ENCODE results near the gene DBN1. TPM values are rescaled to one million over a fixed set of nuclear protein-coding genes. Genes with fewer than 3 reads are reported as not detected.

Gene DBN1
- total RNA-seq, 1 donor from 2014 or later, result 113 TPM

DNA sequence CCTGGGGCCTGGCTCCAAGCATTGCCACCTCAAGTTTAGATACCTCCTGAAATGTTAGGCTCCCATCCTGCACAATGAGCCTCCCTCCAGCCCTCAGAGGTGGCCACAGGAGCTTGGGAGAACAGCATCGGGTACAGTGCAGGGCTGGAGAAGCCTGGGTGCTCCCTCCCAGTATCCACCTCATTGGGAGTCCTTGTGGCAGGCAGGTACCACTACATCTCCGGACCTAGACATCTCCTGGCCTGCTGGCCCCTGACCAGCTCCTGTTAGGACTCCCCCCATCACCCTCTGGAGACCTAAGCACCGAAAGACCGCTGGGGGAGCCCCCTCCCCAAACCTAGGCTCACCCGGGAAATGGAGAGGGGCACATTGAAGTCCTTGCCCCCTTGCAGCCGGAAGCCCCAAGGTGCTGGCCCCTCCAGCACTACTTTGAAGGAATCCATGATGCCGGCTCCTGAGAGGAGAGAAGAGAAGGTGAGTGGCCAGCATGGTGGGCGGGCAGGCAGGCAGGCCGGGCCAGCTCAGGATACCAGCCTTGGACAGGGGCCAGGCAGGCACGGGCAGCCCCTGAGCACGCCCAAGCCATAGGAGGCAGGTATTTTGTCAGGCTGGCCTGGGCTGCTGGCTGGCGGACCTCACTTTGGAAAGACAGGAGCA lies 22.8 kb upstream of the DBN1 start:
- Mint-ChIP-seq H3K27ac (peak overlapping the region; percentile 99), H3K9me3 (no peaks in the 10 kb centered on the region), H3K36me3 (peaks cover 12% of the 10 kb centered on the region), H3K4me1 (peaks cover 56% of the 10 kb centered on the region), H3K4me3 (peak overlapping the region; percentile 88), H3K27me3 (ENCODE audit: insufficient read depth, low read depth) (peaks cover 20% of the 10 kb centered on the region)
- Histone ChIP-seq H4K20me1 (ENCODE audit: low read depth) (peaks cover 38% of the 10 kb centered on the region), H3K9me3 (ENCODE audit: low read depth) (no peaks in the 10 kb centered on the region), H3K4me1 (peaks cover 35% of the 10 kb centered on the region), H2AFZ (replicated peaks) (no peak overlapping the region), H3K27me3 (peaks cover 21% of the 10 kb centered on the region), H3K27ac (peak overlapping the region; percentile 81), H3F3A (ENCODE audit: low read depth) (peaks cover 46% of the 10 kb centered on the region), H3K79me2 (ENCODE audit: low read depth) (peaks cover 31% of the 10 kb centered on the region), H3K4me2 (peak overlapping the region; percentile 85), H3K4me3 (peak overlapping the region; percentile 57), H3K36me3 (no peaks in the 10 kb centered on the region), H3K9ac (peak overlapping the region; percentile 24)
- TF ChIP-seq, protein P1, sequence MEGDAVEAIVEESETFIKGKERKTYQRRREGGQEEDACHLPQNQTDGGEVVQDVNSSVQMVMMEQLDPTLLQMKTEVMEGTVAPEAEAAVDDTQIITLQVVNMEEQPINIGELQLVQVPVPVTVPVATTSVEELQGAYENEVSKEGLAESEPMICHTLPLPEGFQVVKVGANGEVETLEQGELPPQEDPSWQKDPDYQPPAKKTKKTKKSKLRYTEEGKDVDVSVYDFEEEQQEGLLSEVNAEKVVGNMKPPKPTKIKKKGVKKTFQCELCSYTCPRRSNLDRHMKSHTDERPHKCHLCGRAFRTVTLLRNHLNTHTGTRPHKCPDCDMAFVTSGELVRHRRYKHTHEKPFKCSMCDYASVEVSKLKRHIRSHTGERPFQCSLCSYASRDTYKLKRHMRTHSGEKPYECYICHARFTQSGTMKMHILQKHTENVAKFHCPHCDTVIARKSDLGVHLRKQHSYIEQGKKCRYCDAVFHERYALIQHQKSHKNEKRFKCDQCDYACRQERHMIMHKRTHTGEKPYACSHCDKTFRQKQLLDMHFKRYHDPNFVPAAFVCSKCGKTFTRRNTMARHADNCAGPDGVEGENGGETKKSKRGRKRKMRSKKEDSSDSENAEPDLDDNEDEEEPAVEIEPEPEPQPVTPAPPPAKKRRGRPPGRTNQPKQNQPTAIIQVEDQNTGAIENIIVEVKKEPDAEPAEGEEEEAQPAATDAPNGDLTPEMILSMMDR (IDR thresholded peaks at IDR 0.05), result peak; percentile 40
- no peak for TF ChIP-seq EZH2phosphoT487 (IDR thresholded peaks at IDR 0.05)
- peak; percentile 58 for DNase-seq (ENCODE audit: low spot score)

DNA sequence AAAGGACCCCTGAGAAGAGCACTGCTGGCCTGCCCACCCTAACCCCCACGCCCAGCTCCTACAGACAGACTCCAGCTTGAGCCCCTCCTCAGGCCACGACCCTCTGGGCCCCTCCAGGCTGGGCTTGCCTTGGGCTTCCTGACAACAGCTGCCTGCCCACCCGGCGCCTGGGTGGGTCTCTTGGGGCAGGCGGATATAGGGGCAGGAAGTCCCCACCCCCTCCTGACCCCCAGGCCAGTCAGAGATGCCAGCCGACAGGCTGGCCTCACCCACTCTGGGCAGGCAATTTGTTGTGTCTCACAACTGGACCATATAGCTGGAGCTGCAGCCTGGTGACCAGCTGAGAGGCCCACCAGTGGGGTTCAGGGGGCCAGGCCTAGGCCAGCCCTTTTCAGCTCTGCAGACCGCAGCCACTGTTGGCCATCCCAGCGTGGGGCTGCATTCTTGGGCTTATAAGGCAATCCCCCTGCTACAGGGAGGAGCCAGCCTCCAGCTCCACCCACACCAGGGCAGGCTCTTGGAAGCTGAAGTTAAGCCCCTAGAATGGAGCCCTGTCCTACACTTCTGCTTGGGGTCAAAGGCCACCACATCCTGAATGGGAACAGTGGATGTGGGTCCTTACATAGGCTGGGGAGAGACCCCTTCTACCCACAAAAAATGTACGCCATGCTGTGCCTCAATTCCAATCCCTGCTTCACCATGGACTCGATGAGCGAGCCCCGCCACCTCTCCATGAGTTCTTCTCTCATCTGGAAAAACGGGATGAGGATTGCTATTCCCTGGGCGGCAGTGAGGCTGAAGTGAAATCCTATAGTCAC lies 22.0 kb upstream of the DBN1 start:
- Mint-ChIP-seq H3K27ac (peak overlapping the region; percentile 99), H3K4me3 (peak overlapping the region; percentile 88), H3K27me3 (ENCODE audit: insufficient read depth, low read depth) (peaks cover 20% of the 10 kb centered on the region), H3K4me1 (peaks cover 56% of the 10 kb centered on the region), H3K9me3 (no peaks in the 10 kb centered on the region), H3K36me3 (peaks cover 12% of the 10 kb centered on the region)
- peaks cover 21% of the 10 kb centered on the region for H3K27me3 ChIP-seq
- DNase-seq (ENCODE audit: low spot score), result peak; percentile 95
- peaks cover 32% of the 10 kb centered on the region for H3K4me1 ChIP-seq
- peaks cover 50% of the 10 kb centered on the region for H3F3A ChIP-seq (ENCODE audit: low read depth)
- no peak for TF ChIP-seq EZH2 (IDR thresholded peaks at IDR 0.05)
- TF ChIP-seq EZH2phosphoT487 (IDR thresholded peaks at IDR 0.05), result no peak
- TF ChIP-seq, protein P1 (IDR thresholded peaks at IDR 0.05), result no peak
- no peaks in the 10 kb centered on the region for H3K36me3 ChIP-seq
- peak overlapping the region; percentile 81 for H3K27ac ChIP-seq
- H2AFZ ChIP-seq (replicated peaks), result no peak overlapping the region
- peak overlapping the region; percentile 57 for H3K4me3 ChIP-seq
- H4K20me1 ChIP-seq (ENCODE audit: low read depth), result peaks cover 46% of the 10 kb centered on the region
- no peak overlapping the region for H3K9ac ChIP-seq
- H3K9me3 ChIP-seq (ENCODE audit: low read depth), result no peaks in the 10 kb centered on the region
- H3K79me2 ChIP-seq (ENCODE audit: low read depth), result peaks cover 31% of the 10 kb centered on the region
- H3K4me2 ChIP-seq, result peak overlapping the region; percentile 85

DNA sequence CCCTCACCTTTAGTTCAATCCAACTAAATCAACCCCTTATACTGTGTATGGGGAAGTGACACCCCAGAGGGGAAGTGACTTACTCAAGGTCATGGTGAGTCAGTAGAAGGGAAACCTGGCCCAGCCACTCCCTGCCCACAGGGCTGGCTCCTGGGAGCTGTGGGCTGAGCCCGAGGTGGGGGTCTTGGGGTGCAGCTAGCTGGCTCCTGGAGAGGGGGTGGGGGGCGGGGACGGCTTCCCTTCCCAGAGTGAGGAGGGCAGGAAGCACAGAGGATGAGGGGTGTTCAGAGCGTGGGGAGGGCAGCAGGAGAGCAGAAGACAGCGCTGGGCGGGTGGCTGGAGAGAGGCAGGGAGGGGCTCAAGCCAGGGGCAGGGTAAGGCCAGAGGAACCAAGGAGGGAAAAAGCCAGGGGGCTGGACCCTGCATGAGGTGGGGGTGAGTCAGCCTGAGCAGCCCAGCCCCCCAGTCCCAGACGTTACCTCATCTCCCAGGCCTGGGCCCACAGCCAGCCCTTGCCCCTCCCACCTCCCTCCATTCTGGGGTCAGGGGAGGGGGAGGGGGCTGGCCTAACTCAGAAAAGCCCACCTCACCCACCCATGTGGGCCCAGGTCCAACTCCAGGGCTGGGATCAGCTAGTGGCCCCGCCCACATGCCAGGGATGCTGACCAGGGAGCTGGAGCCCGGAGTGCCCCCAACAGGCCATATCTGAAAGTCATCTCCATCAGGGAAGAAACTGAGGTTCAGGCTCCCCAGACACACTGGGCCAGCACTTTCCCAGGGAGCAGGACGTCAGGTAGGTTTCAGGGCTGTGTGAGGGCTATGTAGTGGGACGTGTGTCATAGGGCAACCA lies 21.1 kb upstream of the DBN1 start:
- Histone ChIP-seq H3K9ac (no peak overlapping the region), H3K9me3 (ENCODE audit: low read depth) (no peaks in the 10 kb centered on the region), H3F3A (ENCODE audit: low read depth) (peaks cover 50% of the 10 kb centered on the region), H4K20me1 (ENCODE audit: low read depth) (peaks cover 55% of the 10 kb centered on the region), H3K27me3 (peaks cover 19% of the 10 kb centered on the region), H3K27ac (peak overlapping the region; percentile 81), H3K4me3 (peak overlapping the region; percentile 30), H3K79me2 (ENCODE audit: low read depth) (peaks cover 31% of the 10 kb centered on the region), H2AFZ (replicated peaks) (no peak overlapping the region), H3K4me1 (peaks cover 32% of the 10 kb centered on the region), H3K4me2 (peak overlapping the region; percentile 85), H3K36me3 (no peaks in the 10 kb centered on the region)
- Mint-ChIP-seq H3K4me3 (peak overlapping the region; percentile 88), H3K27me3 (ENCODE audit: insufficient read depth, low read depth) (peaks cover 18% of the 10 kb centered on the region), H3K4me1 (peaks cover 50% of the 10 kb centered on the region), H3K36me3 (peaks cover 15% of the 10 kb centered on the region), H3K27ac (peak overlapping the region; percentile 81), H3K9me3 (no peaks in the 10 kb centered on the region)
- no peak for TF ChIP-seq EZH2phosphoT487 (IDR thresholded peaks at IDR 0.05)
- TF ChIP-seq, protein P1 (IDR thresholded peaks at IDR 0.05), result peak; percentile 26
- DNase-seq (ENCODE audit: low spot score), result peak; percentile 55
